ENCODE data around the gene TARM1.

- TF ChIP-seq, protein P1, sequence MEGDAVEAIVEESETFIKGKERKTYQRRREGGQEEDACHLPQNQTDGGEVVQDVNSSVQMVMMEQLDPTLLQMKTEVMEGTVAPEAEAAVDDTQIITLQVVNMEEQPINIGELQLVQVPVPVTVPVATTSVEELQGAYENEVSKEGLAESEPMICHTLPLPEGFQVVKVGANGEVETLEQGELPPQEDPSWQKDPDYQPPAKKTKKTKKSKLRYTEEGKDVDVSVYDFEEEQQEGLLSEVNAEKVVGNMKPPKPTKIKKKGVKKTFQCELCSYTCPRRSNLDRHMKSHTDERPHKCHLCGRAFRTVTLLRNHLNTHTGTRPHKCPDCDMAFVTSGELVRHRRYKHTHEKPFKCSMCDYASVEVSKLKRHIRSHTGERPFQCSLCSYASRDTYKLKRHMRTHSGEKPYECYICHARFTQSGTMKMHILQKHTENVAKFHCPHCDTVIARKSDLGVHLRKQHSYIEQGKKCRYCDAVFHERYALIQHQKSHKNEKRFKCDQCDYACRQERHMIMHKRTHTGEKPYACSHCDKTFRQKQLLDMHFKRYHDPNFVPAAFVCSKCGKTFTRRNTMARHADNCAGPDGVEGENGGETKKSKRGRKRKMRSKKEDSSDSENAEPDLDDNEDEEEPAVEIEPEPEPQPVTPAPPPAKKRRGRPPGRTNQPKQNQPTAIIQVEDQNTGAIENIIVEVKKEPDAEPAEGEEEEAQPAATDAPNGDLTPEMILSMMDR (tag by site-specific recombination; IDR thresholded peaks at IDR 0.05) = no peak
- TF ChIP-seq RBAK (tag by site-specific recombination; IDR thresholded peaks at IDR 0.05) (no peak), ZNF214 (tag by site-specific recombination; IDR thresholded peaks at IDR 0.05; ENCODE audit: borderline replicate concordance) (no peak), MEIS1 (CRISPR knock-in tag; IDR thresholded peaks at IDR 0.05; ENCODE audit: borderline replicate concordance) (no peak), ZSCAN30 (tag by site-specific recombination; IDR thresholded peaks at IDR 0.05) (no peak), ZNF585B (tag by site-specific recombination; IDR thresholded peaks at IDR 0.05) (no peak), GLI2 (tag by site-specific recombination; IDR thresholded peaks at IDR 0.05; ENCODE audit: borderline replicate concordance, low read depth) (no peak), ZNF391 (tag by site-specific recombination; IDR thresholded peaks at IDR 0.05; ENCODE audit: borderline replicate concordance, low read depth) (no peak), ZBTB8A (tag by site-specific recombination; IDR thresholded peaks at IDR 0.05) (no peak)
Observed at GRCh38 chr19:54026656-54027055, 54.5 kb downstream of the TARM1 start.

All from HEK293 (cell line).